CD4-positive, alpha-beta T cell treated with Interleukin-17A for 1 hour (primary cell): ENCODE results near the gene ISM2.
"Not testable (repeated sequence)": the region's sequence is repeated elsewhere in the genome, so short reads cannot be mapped to it uniquely, and the experiment has no call there.

Experiments used
- DNase-seq: peaks from one replicate; pipeline ENCODE4 v3.0.0-alpha.2; 2020

Gene ISM2

GRCh38 chr14:77498120-77498979 is at the start of gene ISM2:
Gene ISM2, minus strand, starts transcription at chr14:77498816. Its CDS starts 23 bp downstream, at chr14:77498793.
- DNase-seq, result peak; percentile 19

GRCh38 chr14:77547512-77548180 is 49.0 kb upstream of the ISM2 start:
- no peak for DNase-seq

DNA sequence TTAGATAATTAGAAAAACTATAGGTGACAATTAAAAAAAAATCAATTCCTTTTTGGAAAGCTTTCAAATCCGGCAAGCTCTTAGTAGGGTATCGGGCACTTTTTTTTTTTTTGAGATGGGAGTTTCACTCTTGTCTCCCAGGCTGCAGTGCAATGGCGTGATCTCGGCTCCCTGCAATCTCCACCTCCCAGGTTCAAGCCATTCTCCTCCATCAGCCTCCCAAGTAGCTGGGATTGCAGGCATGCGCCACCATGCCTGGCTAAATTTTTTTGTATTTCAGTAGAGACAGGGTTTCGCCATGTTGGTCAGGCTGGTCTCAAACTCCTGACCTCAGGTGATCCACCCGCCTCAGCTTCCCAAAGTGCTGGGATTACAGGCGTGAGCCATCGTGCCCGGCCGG is 46.6 kb upstream of the ISM2 start:
- not testable (repeated sequence) for DNase-seq

- no peak for DNase-seq
These were observed 46.0 kb upstream of the ISM2 start for GRCh38 chr14:77544571-77544970.

GRCh38 chr14:77543637-77544334 is 45.2 kb upstream of the ISM2 start:
- DNase-seq, result no peak

DNA sequence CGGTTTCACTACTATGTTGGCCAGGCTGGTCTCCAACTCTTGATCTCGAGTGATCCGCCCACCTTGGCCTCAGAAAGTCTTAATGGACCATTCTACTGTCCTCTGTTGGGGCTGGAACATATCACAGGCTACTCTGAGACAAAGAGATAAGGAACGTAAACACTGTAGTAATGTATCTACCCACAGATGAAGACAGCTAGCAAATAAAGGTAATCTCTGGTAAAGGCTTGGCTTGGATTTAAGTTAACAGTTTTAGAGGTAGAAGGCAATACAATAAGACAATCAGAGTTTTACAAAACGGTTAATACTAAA is 44.6 kb upstream of the ISM2 start:
- DNase-seq, result no peak

GRCh38 chr14:77542421-77543239 is 44.0 kb upstream of the ISM2 start:
- no peak for DNase-seq

DNA sequence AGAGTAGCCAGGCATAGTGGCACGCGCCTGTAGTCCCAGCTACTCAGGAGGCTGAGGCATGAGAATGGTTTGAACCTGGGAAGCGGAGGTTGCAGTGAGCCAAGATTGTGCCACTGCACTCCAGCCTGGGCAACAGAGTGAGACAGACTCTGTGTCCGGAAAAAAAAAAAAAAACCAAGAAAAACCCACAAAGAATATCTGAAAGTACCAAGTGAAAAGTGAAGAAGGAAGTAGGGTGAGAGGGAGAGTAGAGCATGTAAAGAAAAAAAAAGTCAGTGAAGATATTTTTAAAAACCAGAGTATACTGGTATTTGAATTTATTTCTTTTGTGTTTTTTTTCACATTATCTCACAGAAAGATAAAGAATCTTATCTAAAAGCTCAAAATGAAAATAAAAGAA is 43.3 kb upstream of the ISM2 start:
- DNase-seq, result no peak

GRCh38 chr14:77536951-77537350 is 38.3 kb upstream of the ISM2 start:
- DNase-seq, result not testable (repeated sequence)

DNA sequence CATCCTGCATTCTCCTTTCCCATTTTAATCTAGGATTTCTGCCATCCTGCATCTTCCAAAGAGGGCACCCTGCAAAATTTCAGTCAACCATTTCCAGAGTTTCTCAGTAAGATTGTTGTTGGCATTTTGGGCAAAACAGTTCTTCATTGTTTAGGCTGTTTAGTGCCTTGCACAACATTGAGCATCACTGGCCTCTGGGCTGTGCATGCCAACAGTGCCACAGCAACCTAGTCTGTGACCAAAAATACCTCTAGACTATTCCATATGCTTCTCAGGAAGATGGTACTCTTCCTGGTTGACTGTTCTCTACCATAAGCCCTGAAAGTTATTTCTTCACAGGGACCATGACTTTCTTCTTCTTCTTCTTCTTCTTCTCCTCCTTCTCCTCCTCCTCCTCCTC is 32.5 kb upstream of the ISM2 start:
- DNase-seq, result no peak

DNA sequence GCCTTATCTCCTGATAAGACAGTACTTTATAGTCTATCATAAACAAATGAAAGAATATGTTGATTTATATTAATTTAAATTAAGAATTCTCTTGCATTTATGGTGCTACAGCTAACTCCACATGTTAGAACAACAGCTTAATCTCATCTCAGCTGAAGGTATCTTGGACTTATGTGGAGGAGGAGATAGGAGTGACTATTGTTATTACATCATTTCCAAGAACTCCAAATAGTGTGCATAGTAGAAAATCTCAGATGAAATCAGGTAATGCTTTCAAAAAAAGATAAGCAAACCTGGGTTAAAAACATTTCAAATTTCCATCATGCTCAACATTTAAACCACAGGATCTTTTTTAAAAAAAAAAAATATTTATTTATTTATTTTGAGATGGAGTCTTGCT is 31.3 kb upstream of the ISM2 start:
- no peak for DNase-seq

DNA sequence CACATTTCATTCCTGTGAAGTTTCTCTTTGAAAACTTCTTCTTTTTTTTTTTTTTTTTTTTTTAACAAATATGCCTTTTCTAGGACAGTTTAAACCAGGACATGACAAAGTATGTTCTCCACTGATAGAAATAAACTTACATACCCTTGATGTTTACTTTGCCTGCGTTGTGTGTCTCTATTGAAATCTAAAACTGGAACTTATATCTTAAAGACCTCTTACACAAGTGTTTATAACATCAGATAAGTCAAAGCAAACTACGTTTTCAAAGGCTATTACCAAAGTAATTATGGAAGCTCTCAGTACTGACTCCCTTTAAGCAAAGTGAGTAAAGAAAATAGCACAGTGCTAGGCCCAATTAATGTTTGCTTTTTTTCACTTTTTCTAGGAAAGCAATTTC is 30.6 kb upstream of the ISM2 start:
- no peak for DNase-seq

DNA sequence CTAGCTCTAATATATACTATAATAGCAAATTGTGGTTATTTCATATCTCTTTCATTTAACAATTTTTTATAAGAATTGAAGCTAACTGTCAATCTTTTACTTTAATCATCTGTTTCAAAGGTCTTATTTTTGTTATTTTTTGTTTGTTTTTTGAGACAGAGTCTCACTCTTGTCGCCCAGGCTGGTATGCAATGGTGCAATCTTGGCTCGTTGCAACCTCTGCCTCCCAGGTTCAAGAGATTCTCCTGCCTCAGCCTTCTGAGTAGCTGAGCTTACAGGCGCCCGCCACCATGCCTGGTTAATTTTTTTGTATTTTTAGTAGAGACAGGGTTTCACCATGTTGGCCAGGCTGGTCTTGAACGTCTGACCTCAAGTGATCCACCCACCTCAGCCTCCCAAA is 30.1 kb upstream of the ISM2 start:
- DNase-seq, result not testable (repeated sequence)

GRCh38 chr14:77526266-77526665 is 27.6 kb upstream of the ISM2 start:
- no peak for DNase-seq

GRCh38 chr14:77524536-77524935 is 25.9 kb upstream of the ISM2 start:
- DNase-seq, result no peak

DNA sequence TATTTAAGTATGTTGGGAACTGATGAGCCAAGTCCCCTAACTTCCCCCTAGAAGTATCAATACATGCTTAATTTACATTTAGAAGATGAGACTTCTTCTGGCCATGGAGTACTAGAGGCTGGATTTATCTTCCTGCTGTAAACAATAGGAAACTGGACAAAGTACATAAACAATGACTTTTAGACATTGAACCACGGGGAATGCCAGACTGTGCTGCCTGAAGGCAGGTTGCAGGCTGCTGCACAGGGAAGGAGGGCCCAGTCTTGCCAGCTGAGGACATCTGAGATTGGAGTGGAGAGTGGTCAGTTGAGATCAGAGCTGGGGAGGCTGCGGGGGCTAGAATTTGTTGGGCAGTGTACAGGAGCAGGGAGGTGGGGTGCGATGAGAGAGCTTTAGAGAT is 24.5 kb upstream of the ISM2 start:
- DNase-seq, result no peak

GRCh38 chr14:77520555-77520954 is 21.9 kb upstream of the ISM2 start:
- DNase-seq, result no peak

DNA sequence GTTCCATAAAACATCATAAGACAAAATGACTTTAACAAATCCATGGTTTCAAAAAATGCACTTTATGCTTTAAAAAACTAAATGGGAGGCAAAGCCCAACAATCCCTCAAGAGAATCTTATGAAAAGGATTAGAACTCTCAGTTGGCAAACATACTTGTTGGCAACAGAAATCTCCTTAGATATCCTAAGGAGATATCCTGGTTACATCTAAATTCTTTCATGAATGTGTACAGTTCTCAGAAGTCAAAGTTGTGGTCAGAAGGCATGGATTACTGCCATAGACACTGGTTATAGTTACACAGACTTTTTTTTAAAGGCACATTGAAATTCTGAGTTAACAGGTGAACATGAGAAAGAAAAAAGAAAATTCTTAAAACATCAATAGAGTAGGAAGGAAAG is 17.5 kb upstream of the ISM2 start:
- DNase-seq, result no peak

GRCh38 chr14:77511486-77512162 is 13.0 kb upstream of the ISM2 start:
- no peak for DNase-seq

DNA sequence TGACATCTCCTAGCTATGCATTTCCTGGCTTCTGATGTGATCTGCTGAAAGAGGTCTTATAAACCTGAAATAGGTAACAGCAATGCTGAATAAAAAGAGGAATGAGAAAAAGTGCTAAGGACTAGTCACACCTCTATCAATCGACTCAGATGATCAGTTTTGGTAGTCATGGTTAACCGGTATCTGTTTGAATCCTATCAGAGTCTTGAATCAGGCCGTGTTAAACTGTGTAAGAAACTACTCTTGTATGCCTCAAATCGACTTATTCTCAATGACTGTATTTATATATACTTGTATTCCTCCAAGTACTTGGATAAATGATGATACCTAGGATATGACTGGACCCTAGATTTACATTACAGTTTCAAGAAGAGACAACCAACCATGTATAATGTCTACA is 10.8 kb upstream of the ISM2 start:
- DNase-seq, result no peak

DNA sequence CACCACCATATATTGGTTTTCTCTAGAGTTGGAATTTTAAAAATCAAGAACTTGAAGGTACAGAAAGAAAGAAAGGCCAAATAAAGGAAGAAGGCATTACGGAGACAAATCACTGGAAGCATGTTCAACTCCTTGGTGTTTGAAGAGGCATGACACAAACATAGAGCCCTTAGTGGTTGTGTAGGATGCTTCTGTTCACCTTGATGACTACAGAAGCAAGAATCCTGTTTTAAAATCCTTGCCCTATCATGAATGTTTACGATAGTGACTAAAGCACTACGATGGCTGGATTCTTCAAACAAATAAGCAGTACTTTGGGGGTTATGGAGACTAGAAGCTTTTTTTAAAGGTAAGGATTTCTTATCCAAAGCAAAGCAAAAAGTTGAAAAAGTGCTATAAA is 10.3 kb upstream of the ISM2 start:
- no peak for DNase-seq

GRCh38 chr14:77508249-77508648 is 9.6 kb upstream of the ISM2 start:
- no peak for DNase-seq

GRCh38 chr14:77507762-77508161 is 9.1 kb upstream of the ISM2 start:
- no peak for DNase-seq
